Stimulated activated CD4-positive, alpha-beta T cell treated with anti-CD3 and anti-CD28 coated beads, TNF-alpha, amount 100 ng/mL, for 48 hours (primary cell): ENCODE results near the gene COX19.
"Not testable (repeated sequence)": the region's sequence is repeated elsewhere in the genome, so short reads cannot be mapped to it uniquely, and the experiment has no call there.

Experiments
- DNase-seq, 3 donors: peaks; one replicate each; pipeline ENCODE4 v3.0.0-alpha.2; 2020; ENCODE audit warnings: low read depth in 3 of 3

COX19 gene

GRCh38 chr7:924541-925231 is 50.7 kb downstream of the COX19 start:
- peak in 2 of 3 donors; percentile 50 to 53 for DNase-seq

GRCh38 chr7:924042-924441 is 51.3 kb downstream of the COX19 start:
- DNase-seq: not testable (repeated sequence)

- peak; percentile 87 to 90 (median 89) for DNase-seq
Observed at GRCh38 chr7:923108-924041, 52.0 kb downstream of the COX19 start.

DNA sequence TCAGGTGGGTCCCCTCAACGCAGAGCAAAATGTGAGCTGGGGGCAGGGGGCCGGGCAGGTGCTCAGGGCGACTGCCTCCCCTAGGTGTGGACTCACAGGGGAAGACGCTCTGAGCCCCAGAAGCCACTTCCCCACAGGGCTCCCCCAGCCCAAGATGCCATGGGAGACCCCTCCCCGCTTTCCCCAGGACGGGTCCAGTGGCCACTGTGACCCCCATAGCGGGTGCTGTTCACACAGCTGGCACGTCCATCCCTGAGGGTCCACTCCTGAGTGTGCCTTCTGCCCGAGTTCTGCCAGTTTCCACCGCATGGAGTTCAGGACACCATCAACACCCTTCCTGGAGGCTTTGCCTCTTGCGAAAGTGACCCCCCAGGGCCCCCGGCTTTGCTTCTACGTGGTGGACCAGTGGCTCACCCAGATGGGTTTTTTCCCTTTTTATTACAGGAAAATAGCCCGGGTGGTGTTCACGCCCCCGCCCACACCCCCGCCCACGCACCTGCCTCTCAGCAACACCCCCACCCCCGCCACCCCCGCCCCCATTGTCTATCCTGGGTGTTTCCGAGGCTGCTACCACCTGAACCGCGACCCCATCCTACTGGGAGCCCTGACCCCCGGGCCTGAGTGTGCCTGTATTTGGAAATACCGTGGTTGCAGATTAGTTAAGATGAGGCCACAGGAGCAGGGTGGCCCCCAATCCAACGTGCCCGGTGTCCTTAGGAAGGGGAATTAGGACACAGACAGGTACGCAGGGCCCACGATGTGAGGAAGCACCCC is 52.8 kb downstream of the COX19 start:
- DNase-seq: no peak

DNA sequence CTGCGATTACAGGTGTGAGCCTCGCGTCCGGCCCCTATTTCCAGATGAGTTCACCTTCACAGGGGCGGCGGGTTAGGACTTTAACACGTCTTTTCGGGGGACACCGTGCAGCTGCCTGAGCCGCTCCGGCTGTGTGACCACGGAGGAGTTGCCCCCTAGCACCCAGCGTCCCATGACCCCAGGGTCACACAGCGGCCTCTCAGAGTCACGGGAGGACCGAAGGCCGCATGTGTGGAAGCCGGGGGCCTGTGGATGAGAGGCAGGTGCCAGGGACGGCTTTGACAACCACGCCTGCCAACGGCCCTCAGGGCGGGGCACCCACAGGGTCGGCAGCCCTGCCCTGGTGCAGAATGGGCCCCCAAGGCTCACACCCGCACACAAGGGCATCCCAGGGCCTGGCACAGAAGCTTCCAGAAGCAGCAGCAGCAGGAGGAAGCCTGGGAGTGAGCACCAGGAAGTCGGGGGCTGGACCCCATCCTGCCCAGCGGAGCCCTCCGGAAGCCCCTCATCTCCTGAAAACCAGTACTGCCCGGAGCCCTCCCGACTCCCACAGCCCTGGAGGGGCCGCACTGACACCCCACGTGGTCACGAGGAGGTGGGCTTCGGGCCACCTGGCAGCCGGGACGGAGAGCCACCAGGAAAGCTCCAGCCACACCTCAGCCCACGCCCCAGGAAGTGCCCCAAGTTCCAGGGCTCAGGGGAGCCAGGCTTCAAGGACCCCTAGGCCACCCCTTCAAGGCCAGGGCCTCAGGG is 53.6 kb downstream of the COX19 start:
- no peak for DNase-seq

- DNase-seq: no peak
Observed at GRCh38 chr7:921071-921461, 54.3 kb downstream of the COX19 start.

GRCh38 chr7:920351-921070 is 54.8 kb downstream of the COX19 start:
- no peak for DNase-seq

- DNase-seq: no peak
Observed at GRCh38 chr7:919924-920341, 55.4 kb downstream of the COX19 start.

- no peak for DNase-seq
Observed at GRCh38 chr7:919114-919442, 56.3 kb downstream of the COX19 start.

DNA sequence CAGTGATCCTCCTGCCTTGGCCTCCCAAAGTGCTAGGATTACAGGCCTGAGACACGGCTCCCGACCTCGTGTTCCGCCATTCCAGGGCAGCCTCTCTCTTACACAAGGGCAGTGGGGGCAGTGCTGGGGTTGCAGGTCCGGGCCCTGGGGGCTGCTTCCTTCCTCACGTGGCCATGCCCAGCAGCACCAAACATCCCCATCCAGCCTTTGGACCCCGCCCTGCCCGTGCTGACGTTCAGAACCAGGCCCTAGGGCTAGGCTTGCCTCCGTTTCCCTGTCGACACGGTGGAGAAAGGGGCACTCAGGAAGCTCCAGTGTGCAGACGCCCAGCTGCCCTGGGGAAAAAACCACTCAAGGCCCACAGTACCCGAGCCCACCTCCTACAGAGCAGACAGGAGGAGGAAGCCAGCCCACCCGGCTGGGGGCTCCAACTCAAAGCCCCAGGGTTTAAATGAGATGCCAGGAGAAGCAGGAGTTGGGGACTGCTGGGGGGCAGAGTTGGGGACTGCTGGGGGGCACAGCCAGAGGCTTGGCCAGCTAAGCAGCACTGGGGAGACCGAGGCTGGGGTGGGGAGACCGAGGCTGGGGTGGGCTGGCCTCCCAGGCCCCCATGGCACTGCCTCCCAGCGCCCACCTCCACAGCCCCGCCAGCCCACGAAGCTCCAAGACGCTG is 56.8 kb downstream of the COX19 start:
- no peak for DNase-seq

DNA sequence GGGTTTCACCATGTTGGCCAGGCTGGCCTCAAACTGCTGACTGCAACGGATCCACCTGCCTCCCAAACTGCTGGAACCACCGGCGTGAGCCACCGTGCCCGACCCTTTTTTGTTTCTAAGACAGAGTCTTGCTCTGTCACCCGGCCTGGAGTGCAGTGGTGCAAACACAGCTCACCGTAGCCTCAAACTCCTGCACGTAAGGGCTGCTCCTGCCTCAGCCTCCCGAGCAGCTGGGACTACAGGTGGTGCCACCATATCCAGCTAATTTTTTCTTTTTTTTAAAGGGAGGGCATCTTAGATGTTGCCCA is 57.3 kb downstream of the COX19 start:
- no peak for DNase-seq

- DNase-seq: no peak
Observed at GRCh38 chr7:917255-918117, 57.9 kb downstream of the COX19 start.

DNA sequence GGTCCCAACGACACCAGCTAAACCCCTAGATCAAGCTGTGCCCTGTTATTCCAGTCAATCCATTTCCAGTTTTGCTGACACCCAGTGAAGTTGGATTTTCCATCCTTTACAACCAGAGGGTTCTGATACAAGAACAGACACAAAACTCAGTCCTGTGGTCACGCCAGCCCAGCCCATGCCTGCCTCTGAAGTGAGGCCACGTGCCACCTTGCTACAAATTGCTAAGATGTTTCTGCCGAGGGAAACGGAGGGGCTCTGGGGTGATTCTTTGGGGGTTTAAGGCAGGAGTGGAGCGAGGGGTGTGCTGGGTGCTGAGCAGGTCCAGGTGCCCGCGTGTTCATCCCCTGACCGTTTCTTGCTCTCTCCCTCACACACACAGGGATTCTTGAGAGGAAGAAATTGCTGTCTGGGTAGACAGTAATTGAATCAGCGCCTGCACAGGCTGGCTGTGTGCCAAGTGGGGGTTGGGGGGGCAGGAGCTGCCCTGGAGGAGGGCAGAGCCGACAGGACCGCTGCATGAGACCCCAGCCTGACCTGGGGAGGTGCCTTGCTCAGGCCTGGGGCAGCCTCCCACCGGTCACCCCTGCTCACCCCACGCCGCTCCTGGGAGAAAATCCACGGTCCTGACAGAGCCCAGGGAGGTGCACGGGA is 58.9 kb downstream of the COX19 start:
- no peak for DNase-seq
